HG03159 (cell line): ENCODE measurements around the gene MCCD1.

Experiments
- ATAC-seq: cut with Tn5 transposase; IDR thresholded peaks from one replicate; pipeline ENCODE4 v1.9.1; 2021; ENCODE audit warnings: mild to moderate bottlenecking, moderate library complexity; ENCODE audit not compliant: unreplicated experiment

The MCCD1 gene

GRCh38 chr6:31568537-31568961 lies 39.8 kb downstream of the MCCD1 start:
- peak; percentile 70 for ATAC-seq

- ATAC-seq = no peak
These were observed 41.2 kb downstream of the MCCD1 start for GRCh38 chr6:31569861-31570536.

GRCh38 chr6:31572041-31572911 lies 43.5 kb downstream of the MCCD1 start, which contains the start of gene LTA:
Gene LTA (plus strand): TSS chr6:31572289. CDS start chr6:31572743, 454 bp downstream.
- peak; percentile 37 for ATAC-seq

- no peak for ATAC-seq
These were observed 44.7 kb downstream of the MCCD1 start for GRCh38 chr6:31573239-31574105.

GRCh38 chr6:31574106-31575061 lies 45.6 kb downstream of the MCCD1 start:
- no peak for ATAC-seq

- no peak for ATAC-seq
These were observed 46.7 kb downstream of the MCCD1 start, which contains the start of gene TNF for GRCh38 chr6:31575335-31575901. Gene TNF (plus strand): TSS chr6:31575565. CDS start chr6:31575742, 177 bp downstream.

GRCh38 chr6:31575952-31576685 lies 47.4 kb downstream of the MCCD1 start:
- no peak for ATAC-seq

- no peak for ATAC-seq
These were observed 48.3 kb downstream of the MCCD1 start for GRCh38 chr6:31576897-31577578.

- ATAC-seq = no peak
These were observed 48.8 kb downstream of the MCCD1 start for GRCh38 chr6:31577579-31577966.

- no peak for ATAC-seq
These were observed 49.7 kb downstream of the MCCD1 start for GRCh38 chr6:31578184-31579118.

- ATAC-seq = no peak
These were observed 50.4 kb downstream of the MCCD1 start for GRCh38 chr6:31579119-31579505.
